GM12875 (cell line): Measurements from ENCODE around the gene AATK.

Experiments used
- H3K4me3 ChIP-seq: one replicate; pipeline ENCODE4 v1.5.1; 2011; ENCODE audit warnings: low read depth, low read length, control low read depth
- CTCF ChIP-seq: IDR thresholded peaks from 2 replicates; pipeline ENCODE4 v1.5.1; 2011; ENCODE audit warnings: low read depth, mild to moderate bottlenecking, control low read depth, inconsistent platforms, low read length, moderate library complexity, borderline replicate concordance; ENCODE audit not compliant: insufficient read depth

AATK gene

GRCh38 chr17:81136366-81136765, 29.7 kb downstream of the AATK start:
- H3K4me3 ChIP-seq = no peak overlapping the region
- TF ChIP-seq CTCF = no peak

GRCh38 chr17:81135505-81136278, 30.3 kb downstream of the AATK start:
- no peak overlapping the region for H3K4me3 ChIP-seq
- TF ChIP-seq CTCF = no peak

GRCh38 chr17:81134064-81134781, 31.8 kb downstream of the AATK start:
- H3K4me3 ChIP-seq = no peak overlapping the region
- TF ChIP-seq CTCF = no peak

GRCh38 chr17:81132770-81133723, 33.0 kb downstream of the AATK start:
- H3K4me3 ChIP-seq = no peak overlapping the region
- TF ChIP-seq CTCF = no peak

GRCh38 chr17:81132197-81132540, 33.9 kb downstream of the AATK start:
- no peak for TF ChIP-seq CTCF
- H3K4me3 ChIP-seq = no peak overlapping the region

- H3K4me3 ChIP-seq = no peak overlapping the region
- TF ChIP-seq CTCF = no peak
Measured at GRCh38 chr17:81131486-81132196, 34.4 kb downstream of the AATK start.
